ENCODE data around the gene CREB5.

CREB5 gene

DNA sequence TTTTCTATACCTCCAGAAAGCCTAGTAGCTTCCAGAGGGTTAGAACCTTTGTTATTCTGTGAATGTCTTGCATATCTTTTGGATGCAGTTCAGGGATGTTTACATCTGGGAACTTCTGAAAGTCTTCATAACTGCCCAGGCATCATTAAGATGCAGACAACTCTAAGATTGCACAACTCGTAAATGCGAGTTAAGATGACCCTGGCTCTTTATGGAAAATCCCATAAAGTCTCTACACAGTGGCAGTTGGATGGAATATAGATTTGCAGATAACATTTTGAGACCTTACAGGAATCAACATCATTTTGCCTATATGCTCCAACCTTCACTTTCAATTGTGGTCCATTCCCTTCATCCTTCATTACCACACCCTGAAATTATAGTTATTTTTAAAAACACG is 151.7 kb downstream of the CREB5 start:
- WGBS, 2 experiments (ENCODE audit: insufficient coverage in 2 of 2), result 100% methylated on average over 2 of the region's 3 CpGs; no CpG with 5 or more reads in 1 of the 2 experiments
- no peaks in the 10 kb centered on the region for H3K36me3 ChIP-seq (ENCODE audit: control insufficient read depth, insufficient read depth, low read length)
- H3K4me3 ChIP-seq (ENCODE audit: extremely low read depth, insufficient read depth, low read length, poor library complexity, severe bottlenecking), result no peak overlapping the region
- H3K4me1 ChIP-seq (ENCODE audit: control insufficient read depth, insufficient read depth, low read length, poor library complexity, severe bottlenecking), result no peaks in the 10 kb centered on the region
- H3K27ac ChIP-seq (ENCODE audit: low read depth, low read length, severe bottlenecking), result no peak overlapping the region
- H3K9me3 ChIP-seq (ENCODE audit: control insufficient read depth, low read length), result no peaks in the 10 kb centered on the region

DNA sequence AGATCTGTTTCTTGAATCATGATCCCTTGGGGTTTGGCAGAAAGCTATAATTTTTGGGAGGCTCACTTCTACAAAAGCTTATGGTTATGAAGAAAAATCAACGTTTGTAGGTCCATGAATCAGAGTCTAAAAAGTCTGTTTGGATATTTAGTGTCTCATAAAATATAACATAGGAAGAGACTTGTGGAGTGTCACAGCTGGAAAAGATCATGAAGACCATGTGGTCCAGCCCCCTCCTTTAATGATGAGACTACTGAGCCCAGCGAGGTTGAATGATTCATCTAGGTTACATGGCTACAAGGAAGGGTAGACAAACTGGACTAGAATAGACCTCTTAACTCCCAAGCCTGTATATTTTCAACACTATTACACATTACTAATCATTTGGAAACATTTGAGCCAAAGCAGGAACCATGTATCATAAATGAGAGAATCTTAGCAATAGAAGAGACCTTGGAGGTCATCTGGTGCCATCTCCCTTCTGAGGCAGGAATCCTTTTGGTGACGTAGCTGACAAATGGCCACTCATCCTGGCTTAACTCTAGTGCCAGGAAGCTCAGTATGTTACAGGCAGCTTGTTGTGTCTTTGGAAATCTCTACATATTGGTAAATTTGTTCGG is 152.5 kb downstream of the CREB5 start:
- Histone ChIP-seq H3K9me3 (ENCODE audit: control insufficient read depth, low read length) (no peaks in the 10 kb centered on the region), H3K4me1 (ENCODE audit: control insufficient read depth, insufficient read depth, low read length, poor library complexity, severe bottlenecking) (no peaks in the 10 kb centered on the region), H3K27ac (ENCODE audit: low read depth, low read length, severe bottlenecking) (no peak overlapping the region), H3K4me3 (ENCODE audit: extremely low read depth, insufficient read depth, low read length, poor library complexity, severe bottlenecking) (no peak overlapping the region), H3K36me3 (ENCODE audit: control insufficient read depth, insufficient read depth, low read length) (no peaks in the 10 kb centered on the region)
- 75 to 90% methylated on average over 1 to 2 of the region's 4 CpGs for WGBS, 2 experiments (ENCODE audit: insufficient coverage in 2 of 2)

DNA sequence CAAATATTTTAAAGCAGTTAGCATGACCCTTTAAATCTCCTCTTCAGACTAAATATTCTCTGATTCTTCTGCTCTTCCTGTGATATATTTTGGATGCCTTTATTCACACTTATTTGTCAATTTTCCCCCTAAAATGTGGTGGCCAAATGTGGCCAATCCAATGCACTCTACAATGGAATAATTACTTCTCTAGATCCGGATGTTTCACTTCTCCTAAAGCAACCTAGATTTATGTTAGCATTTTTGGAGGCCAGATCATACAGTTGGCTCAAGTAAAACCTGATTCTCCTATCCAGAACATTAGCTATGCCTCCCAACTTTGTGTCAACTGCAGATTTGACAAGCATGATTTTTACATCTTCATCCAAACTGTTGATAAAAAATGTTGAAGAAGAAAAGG is 153.7 kb downstream of the CREB5 start:
- H3K27ac ChIP-seq (ENCODE audit: low read depth, low read length, severe bottlenecking), result no peak overlapping the region
- WGBS, 2 experiments (ENCODE audit: insufficient coverage in 2 of 2), result 100% methylated on average over 1 of the region's 1 CpG; no CpG with 5 or more reads in 1 of the 2 experiments
- no peaks in the 10 kb centered on the region for H3K36me3 ChIP-seq (ENCODE audit: control insufficient read depth, insufficient read depth, low read length)
- no peak overlapping the region for H3K4me3 ChIP-seq (ENCODE audit: extremely low read depth, insufficient read depth, low read length, poor library complexity, severe bottlenecking)
- no peaks in the 10 kb centered on the region for H3K9me3 ChIP-seq (ENCODE audit: control insufficient read depth, low read length)
- H3K4me1 ChIP-seq (ENCODE audit: control insufficient read depth, insufficient read depth, low read length, poor library complexity, severe bottlenecking), result peaks cover 2% of the 10 kb centered on the region

DNA sequence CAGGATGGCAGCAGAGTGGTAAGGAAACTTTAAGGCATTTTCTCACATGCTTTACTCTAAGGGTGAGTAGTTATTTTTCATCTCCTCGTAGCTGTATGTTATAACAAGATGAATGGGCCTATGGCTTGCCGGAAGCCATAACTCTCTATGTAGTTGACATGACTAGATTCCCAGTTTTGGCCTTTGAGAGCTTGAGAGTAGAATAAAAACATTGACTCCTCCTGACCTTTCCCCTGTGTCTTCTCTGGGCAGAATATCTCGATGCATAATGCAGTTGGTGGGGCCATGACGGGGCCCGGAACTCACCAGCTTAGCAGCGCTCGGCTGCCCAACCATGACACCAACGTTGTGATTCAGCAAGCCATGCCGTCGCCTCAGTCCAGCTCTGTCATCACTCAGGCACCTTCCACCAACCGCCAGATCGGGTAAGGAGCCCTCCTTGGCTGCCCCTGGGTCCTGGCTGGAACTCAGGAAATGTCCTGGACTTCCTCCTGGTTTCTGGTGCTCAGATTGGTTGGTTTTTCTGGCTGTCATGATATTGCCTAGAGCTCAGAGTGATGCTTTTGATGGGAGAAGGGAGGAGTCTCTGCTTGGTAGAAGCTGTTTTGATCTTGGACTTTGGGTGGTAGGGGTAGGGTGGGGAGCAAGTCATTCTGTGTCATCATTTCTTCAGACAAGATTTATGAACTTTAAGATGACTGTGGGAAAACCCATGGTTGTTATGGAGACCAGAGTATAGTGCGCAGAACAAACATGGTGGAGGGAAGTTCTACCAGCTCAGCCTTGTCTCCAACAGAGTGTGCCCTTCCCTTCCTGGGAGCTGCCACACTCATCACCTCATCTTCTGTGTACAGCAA is 158.0 kb downstream of the CREB5 start:
- H3K36me3 ChIP-seq (ENCODE audit: control insufficient read depth, insufficient read depth, low read length), result no peaks in the 10 kb centered on the region
- WGBS, 2 experiments (ENCODE audit: insufficient coverage in 2 of 2), result 96 to 97% methylated on average over 10 to 11 of the region's 13 CpGs
- no peak overlapping the region for H3K4me3 ChIP-seq (ENCODE audit: extremely low read depth, insufficient read depth, low read length, poor library complexity, severe bottlenecking)
- H3K4me1 ChIP-seq (ENCODE audit: control insufficient read depth, insufficient read depth, low read length, poor library complexity, severe bottlenecking), result peaks cover 4% of the 10 kb centered on the region
- no peaks in the 10 kb centered on the region for H3K9me3 ChIP-seq (ENCODE audit: control insufficient read depth, low read length)
- H3K27ac ChIP-seq (ENCODE audit: low read depth, low read length, severe bottlenecking), result no peak overlapping the region

DNA sequence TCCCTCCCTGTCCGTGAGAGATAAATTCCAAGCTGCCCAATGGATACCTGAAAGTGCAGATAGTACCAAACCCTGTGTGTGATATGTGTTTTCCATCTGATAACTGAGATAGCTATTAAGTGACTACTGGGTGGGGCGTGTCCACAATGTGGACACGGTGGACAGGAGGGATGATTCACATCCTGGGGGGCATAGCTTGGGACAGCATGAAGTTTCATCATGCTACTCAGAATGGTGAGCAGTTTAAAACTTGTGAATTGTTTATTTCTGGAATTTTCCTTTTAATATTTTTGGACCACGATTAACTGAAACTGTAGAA is 158.6 kb downstream of the CREB5 start:
- peaks cover 4% of the 10 kb centered on the region for H3K4me1 ChIP-seq (ENCODE audit: control insufficient read depth, insufficient read depth, low read length, poor library complexity, severe bottlenecking)
- no peaks in the 10 kb centered on the region for H3K36me3 ChIP-seq (ENCODE audit: control insufficient read depth, insufficient read depth, low read length)
- H3K9me3 ChIP-seq (ENCODE audit: control insufficient read depth, low read length), result no peaks in the 10 kb centered on the region
- WGBS, 2 experiments (ENCODE audit: insufficient coverage in 2 of 2), result 97 to 100% methylated on average over 3 to 4 of the region's 4 CpGs
- H3K27ac ChIP-seq (ENCODE audit: low read depth, low read length, severe bottlenecking), result no peak overlapping the region
- no peak overlapping the region for H3K4me3 ChIP-seq (ENCODE audit: extremely low read depth, insufficient read depth, low read length, poor library complexity, severe bottlenecking)

DNA sequence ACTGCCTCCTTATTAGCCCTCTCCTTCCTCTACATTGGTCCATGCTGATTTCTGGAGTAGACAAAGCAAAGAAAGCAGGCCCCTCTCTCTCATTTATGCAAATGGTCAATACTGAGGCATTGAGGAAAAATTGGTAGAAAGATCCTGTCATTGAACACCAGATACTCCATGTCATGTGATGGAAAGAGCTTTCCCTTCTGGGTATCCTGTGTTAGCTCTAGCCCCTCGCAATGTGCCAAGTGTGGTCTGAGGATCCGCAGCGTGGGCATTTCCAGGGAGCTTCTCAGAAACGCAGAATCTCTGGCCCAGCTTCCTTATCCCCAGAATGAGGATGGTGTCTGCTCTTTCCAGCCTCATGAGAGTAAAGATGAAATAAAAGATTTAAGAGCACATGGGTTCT is 159.1 kb downstream of the CREB5 start:
- peaks cover 4% of the 10 kb centered on the region for H3K4me1 ChIP-seq (ENCODE audit: control insufficient read depth, insufficient read depth, low read length, poor library complexity, severe bottlenecking)

DNA sequence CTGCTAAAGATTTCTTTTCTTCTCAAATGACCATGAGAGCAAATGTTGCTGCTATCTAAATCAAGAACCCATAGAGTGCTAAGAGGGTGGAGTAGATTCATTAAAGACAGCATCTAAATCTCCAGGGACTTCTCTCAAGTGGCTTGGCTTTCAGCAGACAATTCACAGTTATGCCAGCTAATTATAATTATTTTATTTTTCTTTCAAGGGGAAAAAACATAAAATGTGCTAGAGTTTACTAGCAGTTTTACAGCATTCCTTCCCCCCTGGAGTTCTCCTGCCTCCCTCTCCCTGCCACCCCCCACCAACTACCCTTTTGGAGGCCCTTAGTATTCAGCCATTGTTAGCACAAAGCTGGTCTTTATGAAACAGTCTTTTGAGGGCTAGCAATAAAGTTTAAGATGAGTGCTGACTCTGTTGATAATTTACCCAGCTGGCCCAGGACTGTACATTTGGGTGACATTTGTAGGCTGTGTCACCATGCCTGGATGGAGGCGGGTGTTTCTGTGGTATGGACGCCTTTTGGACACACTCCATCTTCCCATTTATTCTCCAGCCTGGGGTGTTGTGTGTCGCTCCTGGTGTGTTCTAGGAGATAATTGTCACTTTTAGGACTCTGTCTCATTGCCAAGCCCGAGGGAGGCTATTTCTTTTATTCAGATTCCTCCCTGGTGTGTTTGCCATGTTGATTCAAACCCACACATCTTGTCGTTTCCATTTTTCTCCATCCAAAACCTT is 160.2 kb downstream of the CREB5 start:
- Histone ChIP-seq H3K4me1 (ENCODE audit: control insufficient read depth, insufficient read depth, low read length, poor library complexity, severe bottlenecking) (peaks cover 4% of the 10 kb centered on the region), H3K4me3 (ENCODE audit: extremely low read depth, insufficient read depth, low read length, poor library complexity, severe bottlenecking) (no peak overlapping the region), H3K27ac (ENCODE audit: low read depth, low read length, severe bottlenecking) (no peak overlapping the region), H3K36me3 (ENCODE audit: control insufficient read depth, insufficient read depth, low read length) (no peaks in the 10 kb centered on the region), H3K9me3 (ENCODE audit: control insufficient read depth, low read length) (no peaks in the 10 kb centered on the region)
- 80% methylated on average over 1 of the region's 5 CpGs; no CpG with 5 or more reads in 1 of the 2 experiments for WGBS, 2 experiments (ENCODE audit: insufficient coverage in 2 of 2)

More for the DNA sequence above, 159.1 kb downstream of the CREB5 start:
- Histone ChIP-seq H3K4me3 (ENCODE audit: extremely low read depth, insufficient read depth, low read length, poor library complexity, severe bottlenecking) (no peak overlapping the region), H3K9me3 (ENCODE audit: control insufficient read depth, low read length) (no peaks in the 10 kb centered on the region), H3K27ac (ENCODE audit: low read depth, low read length, severe bottlenecking) (no peak overlapping the region), H3K36me3 (ENCODE audit: control insufficient read depth, insufficient read depth, low read length) (no peaks in the 10 kb centered on the region)
- WGBS, 2 experiments (ENCODE audit: insufficient coverage in 2 of 2), result 83 to 98% methylated on average over 3 to 4 of the region's 4 CpGs

DNA sequence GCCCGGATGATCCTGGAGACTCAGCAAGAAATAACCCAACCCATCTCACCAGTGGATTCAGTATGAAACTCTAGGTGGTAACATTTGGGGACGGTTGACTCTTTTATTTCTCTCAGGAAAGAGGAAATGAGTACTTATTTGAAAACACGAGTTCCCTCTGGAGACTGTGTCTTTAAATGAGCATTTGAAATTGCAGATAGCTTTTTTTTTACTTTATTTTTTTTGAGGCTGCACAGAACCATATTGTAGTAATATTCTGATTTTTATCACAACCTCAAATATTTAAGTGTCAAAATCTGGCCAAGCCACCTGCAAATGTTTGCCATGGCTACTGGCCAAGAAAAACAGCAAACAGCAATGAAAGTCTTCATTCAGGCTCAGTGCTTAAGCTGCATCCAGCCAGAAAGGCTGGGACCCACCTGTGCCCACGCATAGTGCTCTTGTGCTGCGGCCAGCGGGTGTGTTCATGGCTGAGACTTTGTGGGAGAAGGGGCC is 160.8 kb downstream of the CREB5 start:
- H3K36me3 ChIP-seq (ENCODE audit: control insufficient read depth, insufficient read depth, low read length), result no peaks in the 10 kb centered on the region
- 92% methylated on average over 4 of the region's 6 CpGs; no CpG with 5 or more reads in 1 of the 2 experiments for WGBS, 2 experiments (ENCODE audit: insufficient coverage in 2 of 2)

DNA sequence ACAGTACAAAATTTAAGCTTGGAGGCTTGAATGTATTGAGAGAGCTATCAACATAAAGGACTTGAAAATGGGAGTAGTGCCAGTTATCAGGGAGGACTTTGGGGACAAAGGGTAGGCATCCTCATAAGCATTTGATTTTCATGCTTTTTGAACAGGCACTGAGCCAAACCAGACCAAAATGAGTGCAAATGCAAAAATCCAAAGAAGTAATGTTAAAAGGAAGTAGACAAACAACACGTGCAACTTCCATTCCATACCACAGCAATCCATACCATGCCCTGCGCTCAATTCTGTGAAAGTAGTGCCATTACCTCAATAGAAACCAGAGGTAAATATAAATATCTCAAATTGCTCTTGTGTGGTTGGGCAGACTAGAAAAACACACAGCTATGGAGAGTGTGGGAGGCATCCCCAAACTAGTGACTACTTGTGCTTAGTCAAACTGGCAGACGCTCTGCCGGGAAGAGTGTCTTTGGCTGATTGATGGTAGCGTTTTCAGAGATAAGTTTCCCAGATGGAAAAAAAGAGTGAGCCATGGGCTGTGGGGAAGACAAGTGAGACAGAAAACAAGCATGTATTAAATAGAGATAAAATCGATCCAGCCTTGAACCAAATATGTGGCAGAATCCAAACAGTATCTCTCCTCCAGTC is 161.5 kb downstream of the CREB5 start:
- no peaks in the 10 kb centered on the region for H3K36me3 ChIP-seq (ENCODE audit: control insufficient read depth, insufficient read depth, low read length)
- WGBS, 2 experiments (ENCODE audit: insufficient coverage in 2 of 2), result 83 to 96% methylated on average over 3 of the region's 6 CpGs
- H3K4me3 ChIP-seq (ENCODE audit: extremely low read depth, insufficient read depth, low read length, poor library complexity, severe bottlenecking), result no peak overlapping the region

More for the DNA sequence above, 160.8 kb downstream of the CREB5 start:
- H3K9me3 ChIP-seq (ENCODE audit: control insufficient read depth, low read length), result no peaks in the 10 kb centered on the region
- peaks cover 4% of the 10 kb centered on the region for H3K4me1 ChIP-seq (ENCODE audit: control insufficient read depth, insufficient read depth, low read length, poor library complexity, severe bottlenecking)
- no peak overlapping the region for H3K27ac ChIP-seq (ENCODE audit: low read depth, low read length, severe bottlenecking)
- no peak overlapping the region for H3K4me3 ChIP-seq (ENCODE audit: extremely low read depth, insufficient read depth, low read length, poor library complexity, severe bottlenecking)

DNA sequence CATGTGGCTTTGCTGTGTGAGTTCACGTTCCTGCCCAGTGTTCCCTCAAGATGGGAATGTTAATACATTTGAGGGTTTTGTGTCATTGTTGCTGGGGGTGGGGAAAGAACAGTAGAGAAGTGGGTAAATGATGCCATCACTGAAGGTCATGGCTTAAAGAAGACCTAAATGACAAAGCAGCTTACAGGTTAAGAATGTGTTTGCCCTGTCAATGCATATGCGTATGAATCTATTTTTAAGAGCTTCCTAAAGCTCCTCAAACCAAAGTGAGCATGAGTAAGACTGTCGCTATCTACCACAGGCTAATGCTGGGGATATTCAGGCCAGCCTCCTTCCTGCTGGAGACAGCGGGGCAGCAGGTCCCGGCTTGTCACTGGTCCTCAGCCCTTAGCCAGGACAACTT is 162.9 kb downstream of the CREB5 start:
- no peaks in the 10 kb centered on the region for H3K36me3 ChIP-seq (ENCODE audit: control insufficient read depth, insufficient read depth, low read length)
- no peaks in the 10 kb centered on the region for H3K9me3 ChIP-seq (ENCODE audit: control insufficient read depth, low read length)
- H3K4me1 ChIP-seq (ENCODE audit: control insufficient read depth, insufficient read depth, low read length, poor library complexity, severe bottlenecking), result peaks cover 4% of the 10 kb centered on the region
- no peak overlapping the region for H3K4me3 ChIP-seq (ENCODE audit: extremely low read depth, insufficient read depth, low read length, poor library complexity, severe bottlenecking)
- WGBS, 2 experiments (ENCODE audit: insufficient coverage in 2 of 2), result 80 to 94% methylated on average over 5 of the region's 5 CpGs
- no peak overlapping the region for H3K27ac ChIP-seq (ENCODE audit: low read depth, low read length, severe bottlenecking)

More for the DNA sequence above, 161.5 kb downstream of the CREB5 start:
- Histone ChIP-seq H3K9me3 (ENCODE audit: control insufficient read depth, low read length) (no peaks in the 10 kb centered on the region), H3K27ac (ENCODE audit: low read depth, low read length, severe bottlenecking) (no peak overlapping the region), H3K4me1 (ENCODE audit: control insufficient read depth, insufficient read depth, low read length, poor library complexity, severe bottlenecking) (peaks cover 4% of the 10 kb centered on the region)
